Astrocyte of the cerebellum (primary cell): Measurements from ENCODE around the gene SLC30A7.

ENCODE experiments used
- DNase-seq: peaks from one replicate; pipeline ENCODE4 v3.0.0-alpha.2; 2011; ENCODE audit warnings: low read depth
- H3K4me3 ChIP-seq: 2 replicates; pipeline ENCODE4 v1.5.1; 2011; ENCODE audit warnings: mild to moderate bottlenecking, low read depth, low read length, moderate library complexity
- CTCF ChIP-seq: IDR thresholded peaks from 2 replicates; pipeline ENCODE4 v1.5.1; 2012; ENCODE audit warnings: low read length, low read depth, moderate library complexity, mild to moderate bottlenecking; ENCODE audit errors: missing control alignments
- in situ Hi-C: cut with HindIII; loops from 2 replicates; pipeline ENCODE4 v1.10.0; 2017; ENCODE audit warnings: low sequenced_read_pairs

SLC30A7 gene

GRCh38 chr1:101005871-101006270, 110.0 kb downstream of the SLC30A7 start:
- in situ Hi-C loops, result no loop called here
- no peak overlapping the region for H3K4me3 ChIP-seq
- TF ChIP-seq CTCF, result no peak
- DNase-seq, result no peak

GRCh38 chr1:101006553-101006952, 110.7 kb downstream of the SLC30A7 start:
- in situ Hi-C loops, result no loop called here
- no peak overlapping the region for H3K4me3 ChIP-seq
- no peak for DNase-seq
- no peak for TF ChIP-seq CTCF

- no peak for DNase-seq
- no peak overlapping the region for H3K4me3 ChIP-seq
- TF ChIP-seq CTCF, result no peak
- in situ Hi-C loops, result no loop called here
Measured at GRCh38 chr1:101008229-101008834, 112.4 kb downstream of the SLC30A7 start.

- in situ Hi-C loops, result no loop called here
- TF ChIP-seq CTCF, result no peak
- no peak overlapping the region for H3K4me3 ChIP-seq
- no peak for DNase-seq
Measured at GRCh38 chr1:101013776-101014175, 117.9 kb downstream of the SLC30A7 start.

- no peak overlapping the region for H3K4me3 ChIP-seq
- in situ Hi-C loops, result no loop called here
- no peak for TF ChIP-seq CTCF
- DNase-seq, result no peak
Measured at GRCh38 chr1:101017448-101017847, 121.6 kb downstream of the SLC30A7 start.

GRCh38 chr1:101022294-101022693, 126.4 kb downstream of the SLC30A7 start:
- no peak for DNase-seq
- H3K4me3 ChIP-seq, result no peak overlapping the region
- TF ChIP-seq CTCF, result no peak
- in situ Hi-C loops, result no loop called here
